GM19372 (cell line): ENCODE measurements around the gene TRIM47.

ENCODE experiments used
- ATAC-seq: cut with Tn5 transposase; IDR thresholded peaks from one replicate; pipeline ENCODE4 v1.9.1; 2021; ENCODE audit warnings: mild to moderate bottlenecking, low read depth, moderate library complexity; ENCODE audit not compliant: unreplicated experiment

Gene TRIM47

DNA sequence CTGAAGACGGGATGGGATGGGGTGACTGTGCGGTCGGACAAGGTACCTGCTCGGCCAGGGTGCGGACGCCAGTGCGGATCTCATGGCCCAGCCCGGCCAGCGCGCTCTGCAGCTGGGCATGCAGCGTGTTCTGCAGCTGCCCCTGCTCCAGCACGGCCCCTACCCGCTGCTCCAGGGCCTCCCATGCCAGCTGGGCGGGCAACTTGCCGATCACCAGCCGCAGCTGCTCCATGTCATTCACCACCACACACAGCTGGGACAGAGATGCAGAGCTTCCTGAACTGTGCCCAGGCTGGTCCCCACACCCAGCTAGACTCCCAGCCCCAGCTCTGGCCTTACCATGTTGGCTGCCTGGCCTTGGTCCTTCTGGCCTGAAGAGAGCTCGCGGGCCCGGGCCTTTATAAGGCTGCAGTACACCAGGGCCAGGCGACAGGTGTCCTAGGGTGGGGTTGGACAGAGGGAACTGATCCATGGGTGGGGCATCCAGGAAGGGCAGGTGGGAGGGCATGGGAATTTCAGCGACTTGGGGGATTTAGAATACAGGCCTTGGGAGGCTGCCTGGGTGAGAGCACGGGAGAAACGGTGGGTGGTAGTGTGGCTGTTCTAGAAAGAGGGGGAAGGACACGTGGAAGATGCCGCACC, 44.0 kb downstream of the TRIM47 start:
- no peak for ATAC-seq

DNA sequence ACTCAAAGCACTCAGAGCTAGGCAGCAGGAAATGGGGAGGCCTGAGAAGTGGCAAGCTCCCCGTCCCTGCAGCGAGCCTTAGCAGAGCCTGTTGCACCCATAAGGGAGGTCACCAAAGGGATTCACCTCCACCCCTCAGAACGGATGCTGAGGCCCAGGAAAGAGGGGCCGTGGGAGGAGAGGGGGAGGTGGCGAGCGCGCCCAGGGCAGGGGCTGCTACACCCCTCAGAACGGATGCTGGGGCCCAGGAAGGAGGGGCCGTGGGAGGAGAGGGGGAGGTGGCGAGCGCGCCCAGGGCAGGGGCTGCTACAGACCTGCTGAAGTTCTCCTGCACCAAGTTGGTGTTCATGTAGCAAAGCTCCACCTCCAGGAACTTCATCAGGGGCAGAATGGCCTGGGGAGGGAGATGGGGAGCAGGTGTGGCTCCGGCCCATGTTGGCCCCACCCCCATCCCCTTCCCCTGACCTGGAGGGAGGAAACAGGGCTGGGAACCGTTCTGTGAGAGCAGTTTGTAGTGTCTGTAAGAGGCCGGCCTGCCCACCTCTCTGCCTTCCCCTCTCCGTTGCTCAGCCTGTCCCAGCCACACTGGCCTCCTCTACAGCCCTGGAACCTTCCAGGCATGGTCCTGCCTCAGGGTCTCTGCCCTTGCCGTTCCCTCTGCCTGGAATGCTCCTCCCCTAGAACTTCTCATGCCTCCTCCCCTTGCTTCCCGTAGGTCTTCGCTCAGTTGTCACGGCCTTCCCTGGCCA, 45.6 kb downstream of the TRIM47 start:
- no peak for ATAC-seq

DNA sequence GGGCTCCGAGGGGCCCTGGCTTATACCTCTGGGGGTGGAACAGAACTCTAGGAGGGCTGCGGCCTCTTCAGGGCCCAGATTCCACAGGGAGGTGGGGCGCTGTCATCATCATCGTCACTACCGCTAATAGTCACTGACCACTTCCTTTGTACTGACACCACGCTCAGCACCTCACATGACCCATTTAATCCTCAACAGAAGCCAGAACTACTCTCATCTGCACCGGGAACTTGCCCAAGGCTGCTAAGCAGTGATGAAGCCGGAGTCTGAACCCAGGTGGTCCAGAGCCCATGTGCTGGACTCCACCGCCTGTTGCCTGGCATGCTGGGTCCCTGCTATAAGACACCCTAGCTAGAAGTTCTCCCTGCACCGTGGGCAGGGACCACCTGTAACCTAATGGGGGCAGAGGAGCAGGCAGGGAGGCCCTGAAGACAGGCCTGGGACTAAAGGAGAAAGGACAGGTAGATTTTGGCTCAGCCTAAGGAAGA, 46.2 kb downstream of the TRIM47 start:
- ATAC-seq, result no peak

DNA sequence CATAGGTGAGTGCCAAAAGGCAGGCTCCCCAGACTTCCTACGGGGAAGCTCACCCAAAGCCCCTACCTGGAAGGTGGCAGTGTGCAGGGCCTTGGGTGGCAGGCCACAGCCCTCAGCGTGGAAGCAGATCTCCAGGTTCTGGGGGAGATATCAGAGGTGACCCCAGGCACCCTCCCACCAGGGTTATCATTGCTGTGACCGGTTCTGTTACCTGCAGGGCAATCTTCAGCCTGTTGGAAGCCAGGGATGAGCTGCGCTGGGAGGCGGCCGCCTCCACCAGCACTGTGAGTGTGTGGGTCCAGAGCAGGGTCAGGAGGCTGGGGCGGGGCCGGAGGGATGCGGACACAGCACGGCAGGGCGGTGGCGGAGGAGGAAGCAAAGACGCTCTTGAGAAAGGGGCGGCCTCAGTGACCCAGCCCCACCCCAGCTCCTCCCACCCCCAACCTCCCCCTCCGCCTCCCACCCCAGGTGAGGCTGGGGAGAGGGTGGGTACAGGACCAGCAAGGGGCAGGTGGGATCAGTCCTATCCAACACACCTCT, 47.3 kb downstream of the TRIM47 start:
- ATAC-seq, result no peak

DNA sequence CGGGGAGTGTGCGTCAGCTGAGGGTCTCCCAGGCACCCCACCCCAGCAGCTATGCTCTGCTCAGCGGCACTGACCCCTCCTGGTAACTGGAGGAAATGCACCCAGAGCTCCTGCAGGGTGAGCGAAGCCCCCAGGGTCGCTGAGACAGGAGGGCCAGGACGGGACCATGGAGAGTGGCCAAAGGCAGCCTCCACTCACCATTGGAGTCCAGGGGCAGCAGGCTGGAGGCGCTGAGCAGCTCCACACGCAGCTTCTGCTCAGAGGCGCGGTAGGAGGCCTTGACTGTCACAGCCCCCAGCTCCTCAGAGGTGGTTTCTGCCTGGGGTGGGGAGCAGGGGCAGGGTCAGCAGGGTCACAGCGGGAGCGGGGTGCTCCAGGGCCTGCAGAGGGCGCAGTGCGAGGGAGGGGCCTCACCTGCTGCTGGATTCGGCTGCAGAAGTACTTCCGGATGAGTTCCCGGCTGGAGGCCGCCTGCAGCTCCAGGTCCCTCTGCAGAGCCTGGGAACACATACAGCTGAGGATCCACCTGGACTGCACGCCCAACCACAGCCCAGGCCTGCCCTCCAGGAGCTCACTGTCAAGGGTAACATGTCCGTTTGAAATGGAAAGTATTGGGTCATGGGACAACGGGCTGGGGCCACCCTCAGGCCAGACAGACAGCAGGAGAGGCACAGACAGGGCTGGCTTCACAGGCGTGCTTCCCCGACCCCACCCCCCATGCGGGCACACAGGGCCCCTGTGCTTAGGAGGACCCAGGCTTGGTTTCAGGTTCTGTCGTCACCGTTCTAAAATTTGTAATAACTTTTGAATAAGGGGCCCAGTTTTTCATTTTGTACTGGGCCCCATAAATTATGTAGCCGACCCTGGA, 48.0 kb downstream of the TRIM47 start:
- no peak for ATAC-seq

DNA sequence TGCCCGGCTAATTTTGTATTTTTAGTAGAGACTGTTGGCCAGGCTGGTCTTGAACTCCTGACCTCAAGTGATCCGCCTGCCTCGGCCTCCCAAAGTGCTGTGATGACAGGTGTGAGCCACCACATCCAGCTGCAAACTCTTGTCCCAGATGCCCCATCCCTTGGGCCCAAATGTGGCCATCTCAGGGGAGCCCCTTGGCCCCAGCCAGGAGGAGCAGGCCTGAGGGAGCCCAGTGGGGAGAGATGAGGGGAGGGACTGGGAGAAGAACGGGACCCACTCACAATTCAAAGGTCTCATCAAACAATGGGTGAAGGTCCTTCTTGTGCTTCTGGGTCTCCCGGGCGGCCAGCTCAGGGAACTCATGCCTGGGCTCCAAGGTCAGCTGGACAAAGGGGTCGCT, 48.6 kb downstream of the TRIM47 start:
- no peak for ATAC-seq

DNA sequence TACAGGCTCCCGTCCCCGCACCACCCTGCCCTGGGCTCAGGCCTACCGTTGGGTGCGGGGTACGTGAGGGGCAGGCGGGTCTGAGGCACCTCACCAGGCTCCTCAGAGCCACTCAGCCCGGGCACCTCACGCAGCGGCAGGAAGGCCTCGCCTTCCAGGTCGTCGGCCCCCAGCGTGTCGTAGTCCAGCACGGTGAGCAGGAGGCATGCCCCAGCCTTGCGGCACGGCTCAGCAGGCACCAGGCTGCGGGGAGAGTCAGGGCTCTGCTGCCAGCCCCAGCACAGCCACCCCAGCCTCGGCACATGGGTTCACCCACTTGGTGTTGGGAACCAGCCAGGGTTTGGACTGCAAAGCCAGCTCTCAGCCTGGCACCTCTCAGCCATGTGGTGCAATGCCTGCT, 49.6 kb downstream of the TRIM47 start:
- no peak for ATAC-seq

DNA sequence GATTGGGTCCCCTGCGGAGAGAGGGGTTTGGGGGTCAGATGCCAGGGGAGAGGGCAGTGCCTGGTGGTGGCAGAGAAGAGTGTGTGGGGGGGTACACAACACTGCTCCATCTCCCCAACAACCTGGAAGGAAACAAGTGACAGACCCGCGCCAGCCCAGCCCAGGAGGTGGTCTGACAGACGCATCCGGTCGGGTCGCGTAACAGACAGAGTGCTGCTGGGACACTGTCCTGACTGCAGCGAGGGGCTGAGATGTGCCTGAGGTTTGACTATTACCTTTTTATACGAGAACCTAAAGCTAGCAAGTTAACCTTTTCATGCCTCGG, 50.3 kb downstream of the TRIM47 start:
- ATAC-seq, result no peak

DNA sequence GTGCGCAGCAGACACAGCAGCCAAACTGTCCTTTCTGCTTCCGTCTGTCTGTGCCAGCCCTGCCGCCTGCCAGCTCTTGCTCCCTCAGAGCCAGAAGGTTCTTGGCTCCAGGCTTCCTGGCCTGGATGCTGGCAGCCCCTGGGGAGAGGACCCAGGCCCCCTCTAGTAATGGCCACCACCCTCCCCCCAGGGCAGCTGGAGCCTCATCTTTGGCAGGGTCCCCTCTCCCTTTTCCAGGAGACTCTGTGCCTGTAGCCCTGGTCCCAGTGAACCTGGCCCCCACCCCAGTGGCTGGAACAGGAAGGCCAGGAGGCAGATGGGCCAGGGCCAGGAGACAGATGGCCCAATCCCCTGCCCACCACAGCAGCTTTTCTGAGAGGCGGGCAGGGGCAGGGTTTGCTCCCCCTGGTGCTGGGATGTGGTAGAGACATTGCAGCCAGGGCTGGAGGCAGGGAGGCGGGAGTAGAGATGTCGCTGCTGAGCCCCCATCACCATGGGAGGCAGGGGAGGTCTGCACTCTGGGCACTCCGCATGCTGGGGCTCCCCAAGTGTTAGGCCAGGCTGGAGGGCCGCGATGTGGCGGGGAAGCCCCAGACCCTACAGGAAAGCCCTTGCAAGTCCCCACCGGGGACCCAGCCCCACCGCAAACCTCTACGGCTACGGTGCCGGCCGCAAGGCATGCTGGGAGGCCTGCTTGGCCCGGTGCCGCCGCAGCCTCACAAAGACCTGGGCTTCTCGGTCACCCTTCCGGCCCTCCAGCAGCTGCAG, 50.9 kb downstream of the TRIM47 start:
- ATAC-seq, result no peak

DNA sequence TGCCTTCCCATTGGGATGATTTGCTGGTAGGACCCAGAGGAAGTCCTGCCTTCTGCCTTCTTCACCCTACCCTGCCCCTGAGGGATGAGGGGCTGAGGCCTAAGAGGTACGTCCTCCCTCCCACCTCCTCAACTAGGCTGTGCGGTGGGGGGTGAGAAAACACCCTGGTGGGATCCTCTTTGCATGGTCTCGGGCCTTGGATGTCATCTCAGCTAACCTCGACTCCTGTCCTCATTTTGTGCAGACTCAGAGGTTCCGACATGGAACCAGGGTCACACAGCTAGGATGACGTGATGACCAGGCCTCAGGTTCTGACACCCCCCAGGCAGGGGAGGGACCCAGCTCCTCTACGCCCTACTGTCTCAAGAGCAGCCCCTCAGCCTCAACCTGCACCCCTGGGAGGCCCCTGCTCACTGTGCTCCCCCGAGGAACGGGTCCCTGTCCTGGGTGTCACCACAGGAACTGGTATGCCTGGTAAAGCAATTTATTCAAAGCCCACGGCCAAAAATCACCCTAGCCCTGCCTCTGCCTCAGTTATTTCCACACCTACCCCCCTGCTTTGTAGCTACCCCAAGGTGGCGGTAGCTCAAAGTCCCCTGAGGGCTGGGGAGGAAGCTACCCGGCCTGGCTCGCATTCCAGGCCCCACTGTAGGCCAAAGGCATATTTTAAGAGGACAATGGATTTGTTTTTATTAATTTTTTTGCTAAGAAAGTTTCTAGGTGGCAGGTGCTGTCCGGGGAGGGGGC, 51.6 kb downstream of the TRIM47 start:
- no peak for ATAC-seq

DNA sequence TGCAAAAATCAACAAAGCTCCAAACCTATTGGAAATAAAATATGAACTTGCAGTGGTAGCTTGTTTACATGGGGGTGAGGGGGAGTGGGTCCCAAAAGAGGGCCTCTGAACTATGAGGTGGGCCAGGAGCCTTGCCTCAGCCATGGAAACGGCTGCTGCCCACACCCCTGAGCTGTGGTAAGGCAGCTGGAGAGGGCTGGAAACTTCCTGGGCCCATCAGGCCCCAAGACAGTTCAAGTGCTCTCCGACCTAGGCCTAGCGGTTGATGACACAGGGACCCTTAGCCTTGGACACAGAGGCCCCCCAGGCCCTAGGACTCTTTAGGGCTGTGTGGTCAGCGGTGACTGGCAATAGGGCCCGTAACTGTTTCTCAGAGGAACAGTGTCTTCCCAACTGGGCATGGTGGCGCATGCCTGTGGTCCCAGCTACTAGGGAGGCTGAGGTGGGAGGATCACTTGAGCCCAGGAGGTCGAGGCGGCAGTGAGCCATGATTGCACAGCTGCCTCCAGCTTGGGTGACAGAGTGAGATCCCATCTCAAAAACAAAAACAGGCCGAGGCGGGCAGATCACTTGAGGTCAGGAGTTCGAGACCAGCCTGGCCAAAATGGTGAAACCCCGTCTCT, 52.5 kb downstream of the TRIM47 start:
- ATAC-seq, result no peak

DNA sequence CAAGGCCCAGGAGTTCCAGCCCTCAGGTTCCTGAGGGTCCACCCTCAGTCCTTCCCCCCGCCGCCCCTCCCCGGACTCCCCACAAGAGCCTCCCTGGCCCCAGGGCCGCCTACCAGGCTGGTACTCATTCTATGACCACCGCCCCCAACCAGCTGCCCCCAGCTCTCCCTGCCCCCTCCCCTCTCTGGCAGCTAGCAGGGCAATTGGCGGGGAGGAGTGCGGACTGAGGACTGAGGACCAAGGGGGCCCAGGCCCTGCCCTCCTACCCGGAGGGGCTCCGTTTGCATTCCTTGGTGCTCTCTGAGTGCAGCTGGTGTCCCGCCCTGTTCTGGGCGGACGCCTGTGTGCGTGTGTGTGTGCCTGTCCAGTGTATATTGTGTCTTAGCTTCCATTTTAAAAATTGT, 53.2 kb downstream of the TRIM47 start:
- ATAC-seq, result no peak

DNA sequence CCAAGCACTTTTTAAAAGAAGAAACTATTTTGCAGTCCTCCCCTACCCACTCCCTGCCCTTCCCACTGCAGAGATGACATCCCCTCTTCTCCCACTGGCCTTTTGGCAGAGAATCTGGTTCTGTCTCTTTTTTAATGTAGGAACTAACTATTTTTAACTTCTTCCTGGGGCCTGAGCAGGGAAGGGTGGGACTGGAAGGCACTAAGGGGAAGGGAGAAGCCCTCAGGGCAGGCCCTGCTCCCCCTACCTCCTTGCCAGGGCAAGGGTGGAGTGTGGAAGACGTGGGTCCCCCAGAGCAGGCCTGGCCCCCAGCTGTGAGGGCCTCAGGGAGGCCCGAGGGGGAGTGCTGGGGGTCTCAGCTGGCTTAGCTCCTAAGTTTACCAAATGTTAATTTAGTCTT, 53.7 kb downstream of the TRIM47 start:
- ATAC-seq, result no peak
